Smooth muscle cell of the coronary artery (primary cell): ENCODE data around the gene EXOSC3. TPM values are rescaled to one million over a fixed set of nuclear protein-coding genes. Genes with fewer than 3 reads are reported as not detected.

Experiments
- total RNA-seq: library from RNA; depleted of rRNA; stranded (reverse); fragments of >200 nt; gene quantifications from 2 replicates; pipeline ENCODE4 v1.2.3, GENCODE V29; 2014; ENCODE audit warnings: low replicate concordance

EXOSC3 gene
- total RNA-seq = 28.2 and 31.6 TPM in 2 replicates

GRCh38 chr9:37784616-37785483, at the start of gene EXOSC3:
TSS of gene EXOSC3 (minus strand) at chr9:37785064. CDS start at chr9:37785044, 20 bp downstream.

DNA sequence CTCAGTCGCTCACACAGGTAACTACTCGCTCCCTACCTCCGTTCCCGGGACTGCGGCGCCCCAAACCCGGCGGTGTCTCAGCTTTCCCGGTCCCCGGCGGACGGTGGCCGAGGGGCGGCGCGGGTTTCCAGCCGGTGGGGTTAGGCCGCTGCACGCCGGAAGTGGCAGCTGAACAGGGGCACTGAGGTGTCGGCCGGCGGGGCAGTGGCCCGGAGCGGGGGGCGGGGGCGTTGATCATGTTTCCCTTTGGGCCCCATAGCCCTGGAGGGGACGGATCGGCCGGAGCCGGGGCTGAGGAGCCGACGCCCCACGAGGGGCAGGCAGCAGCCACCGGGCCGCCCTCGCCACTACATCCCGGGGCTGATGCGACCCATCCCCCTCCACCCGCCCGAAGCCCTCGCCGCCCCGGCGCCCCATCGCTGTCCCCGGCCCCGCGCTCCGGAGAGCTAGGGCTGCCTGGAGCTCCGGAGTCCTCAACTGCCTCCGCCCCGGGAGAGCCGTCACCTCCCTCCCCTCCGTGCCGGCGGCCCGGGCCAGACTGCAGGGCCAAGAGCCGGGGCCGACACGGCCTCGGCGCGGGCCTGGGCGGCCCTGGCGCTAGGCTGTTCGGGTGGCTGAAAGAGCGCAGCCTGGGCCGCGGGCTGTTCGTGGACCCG, 15.9 kb upstream of the EXOSC3 start, which contains the start of gene DCAF10:
DCAF10 (plus strand) TSS at position 167 of the 656 bp plus-strand sequence; CDS start at position 237, 70 bp downstream.

GRCh38 chr9:37753489-37754190, 31.2 kb downstream of the EXOSC3 start, which contains the start of gene TRMT10B:
TSS of gene TRMT10B (plus strand) at chr9:37753805. CDS start at chr9:37761932, 8,127 bp downstream.

Other genes with a start within 250 kb of the EXOSC3 start
- 8.0 and 9.0 TPM in 2 replicates for gene FBXO10, start 208.7 kb downstream of the EXOSC3 start, total RNA-seq
- 124 and 161 TPM in 2 replicates for gene TOMM5, start 192.5 kb downstream of the EXOSC3 start, total RNA-seq
- gene FRMPD1, start 134.1 kb downstream of the EXOSC3 start, total RNA-seq = 0.12 TPM in 1 of 2 replicates, not detected in the other
- gene TRMT10B, start 31.3 kb downstream of the EXOSC3 start, total RNA-seq = 1.9 and 2.2 TPM in 2 replicates
- gene DCAF10, start 15.7 kb upstream of the EXOSC3 start, total RNA-seq = 12.9 and 13.2 TPM in 2 replicates
- 51.8 and 59.3 TPM in 2 replicates for gene SLC25A51, start 119.1 kb upstream of the EXOSC3 start, total RNA-seq